WTC11 (cell line): Measurements from ENCODE around the gene HOXC4. TPM values are rescaled to one million over a fixed set of nuclear protein-coding genes. Genes with fewer than 3 reads are reported as not detected.
A peak's percentile ranks its signal among the peaks of the same experiment; 100 is the strongest.

Source experiments
- ATAC-seq: fragments of 200-7000 bp; cut with Tn5 transposase; 2 replicates; pipeline ENCODE4 v1.10.0; 2021; ENCODE audit warnings: mild to moderate bottlenecking, moderate library complexity
- CTCF ChIA-PET: fragments of 300-600 bp; sonication (Branson Sonifier 250); formaldehyde crosslinking; loops from one replicate; lab custom pipeline; 2021; ENCODE audit warnings: antibody characterized with exemption; lab: Charles Lee
- POLR2A ChIA-PET: fragments of 350-600 bp; sonication (Branson Sonifier 250); formaldehyde crosslinking; loops from one replicate; lab custom pipeline; 2021; ENCODE audit warnings: antibody characterized with exemption; lab: Charles Lee
- DNase-seq: peaks from one replicate; pipeline ENCODE4 v3.0.0; 2021; ENCODE audit warnings: low spot score
- H3K27ac Mint-ChIP-seq: 2 replicates; pipeline ENCODE4 v1.8.0; 2021; ENCODE audit warnings: mixed read lengths
- H3K27me3 Mint-ChIP-seq: 2 replicates; pipeline ENCODE4 v1.8.0; 2021; ENCODE audit warnings: low read depth, mild to moderate bottlenecking, moderate library complexity, mixed read lengths
- H3K36me3 Mint-ChIP-seq: 2 replicates; pipeline ENCODE4 v1.8.0; 2021; ENCODE audit warnings: mixed read lengths
- H3K4me1 Mint-ChIP-seq: 2 replicates; pipeline ENCODE4 v1.8.0; 2022; ENCODE audit warnings: mixed read lengths
- H3K4me3 Mint-ChIP-seq: 2 replicates; pipeline ENCODE4 v1.8.0; 2021; ENCODE audit warnings: mild to moderate bottlenecking, moderate library complexity, mixed read lengths
- H3K9me3 Mint-ChIP-seq: 2 replicates; pipeline ENCODE4 v1.8.0; 2021; ENCODE audit warnings: mixed read lengths
- FOXK1 ChIP-seq: sonication (generic); formaldehyde crosslinking; IDR thresholded peaks from 2 replicates; pipeline ENCODE4 v1.8.0; 2022; ENCODE audit warnings: mild to moderate bottlenecking, moderate library complexity, missing genetic modification reagents
- MXD4 ChIP-seq: fragments of 250-450 bp; sonication (Bioruptor Pico); IDR thresholded peaks from 2 replicates; pipeline ENCODE4 v1.8.0; 2021; ENCODE audit warnings: mild to moderate bottlenecking, moderate library complexity, borderline replicate concordance
- SMAD4 ChIP-seq: sonication (generic); formaldehyde crosslinking; IDR thresholded peaks from 2 replicates; pipeline ENCODE4 v1.8.0; 2022; ENCODE audit warnings: mild to moderate bottlenecking, missing genetic modification reagents
- TCF7 ChIP-seq: sonication (generic); formaldehyde crosslinking; IDR thresholded peaks from 2 replicates; pipeline ENCODE4 v1.8.0; 2022; ENCODE audit warnings: mild to moderate bottlenecking, low read depth, missing genetic modification reagents, moderate library complexity
- ZNF396 ChIP-seq: fragments of 250-450 bp; sonication (Bioruptor Pico); IDR thresholded peaks from 2 replicates; pipeline ENCODE4 v1.8.0; 2021; ENCODE audit warnings: mild to moderate bottlenecking, moderate library complexity, borderline replicate concordance
- ZNF416 ChIP-seq: fragments of 250-450 bp; sonication (Bioruptor Pico); IDR thresholded peaks from 2 replicates; pipeline ENCODE4 v1.9.0; 2021; ENCODE audit warnings: mild to moderate bottlenecking, inconsistent platforms
- total RNA-seq: library from RNA; stranded (reverse); gene quantifications from 3 replicates; pipeline ENCODE4 v1.2.3, GENCODE V29; 2021
- TF ChIP-seq, protein P1 (sequence below): sonication (generic); formaldehyde crosslinking; IDR thresholded peaks from 2 replicates; pipeline ENCODE4 v1.8.0; 2023; ENCODE audit warnings: missing genetic modification reagents, mild to moderate bottlenecking, borderline replicate concordance
- TF ChIP-seq, protein P2 (sequence below): fragments of 250-450 bp; sonication (Bioruptor Pico); IDR thresholded peaks from 2 replicates; pipeline ENCODE4 v1.9.0; 2021; ENCODE audit warnings: mild to moderate bottlenecking, borderline replicate concordance
- TF ChIP-seq, protein P3 (sequence below): sonication (generic); formaldehyde crosslinking; IDR thresholded peaks from 2 replicates; pipeline ENCODE4 v1.8.0; 2022; ENCODE audit warnings: mild to moderate bottlenecking, missing genetic modification reagents
- TF ChIP-seq, protein P4 (sequence below): fragments of 200-600 bp; IDR thresholded peaks from 2 replicates; pipeline ENCODE4 v1.8.0; 2022; ENCODE audit warnings: antibody characterized with exemption
- TF ChIP-seq, protein P5 (sequence below): sonication (generic); formaldehyde crosslinking; IDR thresholded peaks from 2 replicates; pipeline ENCODE4 v1.8.1; 2023; ENCODE audit warnings: mild to moderate bottlenecking, missing genetic modification reagents, moderate library complexity

The HOXC4 gene
- total RNA-seq, 1 experiment from 2014 or later, result 0.46 TPM

DNA sequence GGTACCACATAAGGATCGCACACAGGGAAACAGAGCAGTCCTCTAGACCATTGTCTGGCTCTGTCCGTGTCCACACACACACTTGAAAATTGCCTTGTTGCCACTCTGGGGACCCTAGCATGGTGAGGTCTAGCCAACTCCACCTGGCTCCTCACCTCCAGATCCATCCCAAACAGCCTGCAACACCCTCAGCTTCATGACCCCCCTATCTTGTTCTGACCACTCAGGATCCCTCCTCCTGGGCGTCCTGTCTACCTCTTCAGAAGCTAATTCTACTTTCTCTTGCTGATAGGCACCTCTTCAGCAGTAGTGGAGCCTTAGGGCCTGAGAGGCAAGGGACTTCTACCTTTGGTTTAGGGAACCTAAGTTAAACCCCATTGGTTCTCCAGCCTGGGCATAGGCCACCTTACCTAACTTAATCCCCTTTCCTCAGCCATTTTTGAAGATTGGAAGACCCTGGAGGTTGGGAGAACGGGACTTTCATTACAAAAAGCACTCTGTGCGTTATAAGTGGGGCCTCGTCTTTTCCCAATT lies 21.5 kb upstream of the HOXC4 start (continued):
- TF ChIP-seq, protein P1, sequence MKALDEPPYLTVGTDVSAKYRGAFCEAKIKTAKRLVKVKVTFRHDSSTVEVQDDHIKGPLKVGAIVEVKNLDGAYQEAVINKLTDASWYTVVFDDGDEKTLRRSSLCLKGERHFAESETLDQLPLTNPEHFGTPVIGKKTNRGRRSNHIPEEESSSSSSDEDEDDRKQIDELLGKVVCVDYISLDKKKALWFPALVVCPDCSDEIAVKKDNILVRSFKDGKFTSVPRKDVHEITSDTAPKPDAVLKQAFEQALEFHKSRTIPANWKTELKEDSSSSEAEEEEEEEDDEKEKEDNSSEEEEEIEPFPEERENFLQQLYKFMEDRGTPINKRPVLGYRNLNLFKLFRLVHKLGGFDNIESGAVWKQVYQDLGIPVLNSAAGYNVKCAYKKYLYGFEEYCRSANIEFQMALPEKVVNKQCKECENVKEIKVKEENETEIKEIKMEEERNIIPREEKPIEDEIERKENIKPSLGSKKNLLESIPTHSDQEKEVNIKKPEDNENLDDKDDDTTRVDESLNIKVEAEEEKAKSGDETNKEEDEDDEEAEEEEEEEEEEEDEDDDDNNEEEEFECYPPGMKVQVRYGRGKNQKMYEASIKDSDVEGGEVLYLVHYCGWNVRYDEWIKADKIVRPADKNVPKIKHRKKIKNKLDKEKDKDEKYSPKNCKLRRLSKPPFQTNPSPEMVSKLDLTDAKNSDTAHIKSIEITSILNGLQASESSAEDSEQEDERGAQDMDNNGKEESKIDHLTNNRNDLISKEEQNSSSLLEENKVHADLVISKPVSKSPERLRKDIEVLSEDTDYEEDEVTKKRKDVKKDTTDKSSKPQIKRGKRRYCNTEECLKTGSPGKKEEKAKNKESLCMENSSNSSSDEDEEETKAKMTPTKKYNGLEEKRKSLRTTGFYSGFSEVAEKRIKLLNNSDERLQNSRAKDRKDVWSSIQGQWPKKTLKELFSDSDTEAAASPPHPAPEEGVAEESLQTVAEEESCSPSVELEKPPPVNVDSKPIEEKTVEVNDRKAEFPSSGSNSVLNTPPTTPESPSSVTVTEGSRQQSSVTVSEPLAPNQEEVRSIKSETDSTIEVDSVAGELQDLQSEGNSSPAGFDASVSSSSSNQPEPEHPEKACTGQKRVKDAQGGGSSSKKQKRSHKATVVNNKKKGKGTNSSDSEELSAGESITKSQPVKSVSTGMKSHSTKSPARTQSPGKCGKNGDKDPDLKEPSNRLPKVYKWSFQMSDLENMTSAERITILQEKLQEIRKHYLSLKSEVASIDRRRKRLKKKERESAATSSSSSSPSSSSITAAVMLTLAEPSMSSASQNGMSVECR, result no peak
- TF ChIP-seq FOXK1 (CRISPR knock-in tag) (no peak), MXD4 (CRISPR knock-in tag) (no peak), ZNF396 (CRISPR knock-in tag) (no peak), SMAD4 (CRISPR knock-in tag) (no peak), ZNF416 (CRISPR knock-in tag) (no peak)
- TF ChIP-seq, protein P2, sequence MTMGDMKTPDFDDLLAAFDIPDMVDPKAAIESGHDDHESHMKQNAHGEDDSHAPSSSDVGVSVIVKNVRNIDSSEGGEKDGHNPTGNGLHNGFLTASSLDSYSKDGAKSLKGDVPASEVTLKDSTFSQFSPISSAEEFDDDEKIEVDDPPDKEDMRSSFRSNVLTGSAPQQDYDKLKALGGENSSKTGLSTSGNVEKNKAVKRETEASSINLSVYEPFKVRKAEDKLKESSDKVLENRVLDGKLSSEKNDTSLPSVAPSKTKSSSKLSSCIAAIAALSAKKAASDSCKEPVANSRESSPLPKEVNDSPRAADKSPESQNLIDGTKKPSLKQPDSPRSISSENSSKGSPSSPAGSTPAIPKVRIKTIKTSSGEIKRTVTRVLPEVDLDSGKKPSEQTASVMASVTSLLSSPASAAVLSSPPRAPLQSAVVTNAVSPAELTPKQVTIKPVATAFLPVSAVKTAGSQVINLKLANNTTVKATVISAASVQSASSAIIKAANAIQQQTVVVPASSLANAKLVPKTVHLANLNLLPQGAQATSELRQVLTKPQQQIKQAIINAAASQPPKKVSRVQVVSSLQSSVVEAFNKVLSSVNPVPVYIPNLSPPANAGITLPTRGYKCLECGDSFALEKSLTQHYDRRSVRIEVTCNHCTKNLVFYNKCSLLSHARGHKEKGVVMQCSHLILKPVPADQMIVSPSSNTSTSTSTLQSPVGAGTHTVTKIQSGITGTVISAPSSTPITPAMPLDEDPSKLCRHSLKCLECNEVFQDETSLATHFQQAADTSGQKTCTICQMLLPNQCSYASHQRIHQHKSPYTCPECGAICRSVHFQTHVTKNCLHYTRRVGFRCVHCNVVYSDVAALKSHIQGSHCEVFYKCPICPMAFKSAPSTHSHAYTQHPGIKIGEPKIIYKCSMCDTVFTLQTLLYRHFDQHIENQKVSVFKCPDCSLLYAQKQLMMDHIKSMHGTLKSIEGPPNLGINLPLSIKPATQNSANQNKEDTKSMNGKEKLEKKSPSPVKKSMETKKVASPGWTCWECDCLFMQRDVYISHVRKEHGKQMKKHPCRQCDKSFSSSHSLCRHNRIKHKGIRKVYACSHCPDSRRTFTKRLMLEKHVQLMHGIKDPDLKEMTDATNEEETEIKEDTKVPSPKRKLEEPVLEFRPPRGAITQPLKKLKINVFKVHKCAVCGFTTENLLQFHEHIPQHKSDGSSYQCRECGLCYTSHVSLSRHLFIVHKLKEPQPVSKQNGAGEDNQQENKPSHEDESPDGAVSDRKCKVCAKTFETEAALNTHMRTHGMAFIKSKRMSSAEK (CRISPR knock-in tag), result no peak

DNA sequence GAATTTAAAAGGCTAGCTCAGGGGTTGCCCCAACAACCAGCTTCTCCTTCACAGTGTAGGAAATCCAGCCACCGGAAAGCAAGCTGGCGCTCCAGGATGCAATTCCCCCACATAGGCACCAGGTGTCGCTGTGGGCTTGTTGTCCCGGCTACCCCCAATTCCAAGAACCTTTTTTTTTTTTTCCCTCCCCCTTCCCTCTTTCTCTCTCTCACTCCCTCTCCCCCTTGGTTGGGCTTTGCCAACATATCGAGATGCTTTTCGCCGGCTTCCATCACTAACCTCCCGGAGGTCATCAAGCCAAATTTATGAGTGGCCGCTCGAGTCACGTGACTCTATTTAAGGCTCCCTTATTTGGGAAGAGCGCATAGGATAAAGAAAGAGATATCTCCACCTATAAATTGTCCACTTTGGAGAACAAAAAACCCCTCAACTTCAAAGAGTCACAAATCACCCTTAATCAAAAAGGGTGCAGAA lies 21.0 kb upstream of the HOXC4 start, which contains the start of gene HOXC5:
Gene HOXC5 (plus strand): TSS at position 424 of the 474 bp plus-strand sequence. CDS start 73 bp downstream, outside the sequence.
- TF ChIP-seq, protein P3, sequence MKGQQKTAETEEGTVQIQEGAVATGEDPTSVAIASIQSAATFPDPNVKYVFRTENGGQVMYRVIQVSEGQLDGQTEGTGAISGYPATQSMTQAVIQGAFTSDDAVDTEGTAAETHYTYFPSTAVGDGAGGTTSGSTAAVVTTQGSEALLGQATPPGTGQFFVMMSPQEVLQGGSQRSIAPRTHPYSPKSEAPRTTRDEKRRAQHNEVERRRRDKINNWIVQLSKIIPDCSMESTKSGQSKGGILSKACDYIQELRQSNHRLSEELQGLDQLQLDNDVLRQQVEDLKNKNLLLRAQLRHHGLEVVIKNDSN (CRISPR knock-in tag), result peak; percentile 53; the same call in 1 of the 2 replicates
- TF ChIP-seq, protein P4, sequence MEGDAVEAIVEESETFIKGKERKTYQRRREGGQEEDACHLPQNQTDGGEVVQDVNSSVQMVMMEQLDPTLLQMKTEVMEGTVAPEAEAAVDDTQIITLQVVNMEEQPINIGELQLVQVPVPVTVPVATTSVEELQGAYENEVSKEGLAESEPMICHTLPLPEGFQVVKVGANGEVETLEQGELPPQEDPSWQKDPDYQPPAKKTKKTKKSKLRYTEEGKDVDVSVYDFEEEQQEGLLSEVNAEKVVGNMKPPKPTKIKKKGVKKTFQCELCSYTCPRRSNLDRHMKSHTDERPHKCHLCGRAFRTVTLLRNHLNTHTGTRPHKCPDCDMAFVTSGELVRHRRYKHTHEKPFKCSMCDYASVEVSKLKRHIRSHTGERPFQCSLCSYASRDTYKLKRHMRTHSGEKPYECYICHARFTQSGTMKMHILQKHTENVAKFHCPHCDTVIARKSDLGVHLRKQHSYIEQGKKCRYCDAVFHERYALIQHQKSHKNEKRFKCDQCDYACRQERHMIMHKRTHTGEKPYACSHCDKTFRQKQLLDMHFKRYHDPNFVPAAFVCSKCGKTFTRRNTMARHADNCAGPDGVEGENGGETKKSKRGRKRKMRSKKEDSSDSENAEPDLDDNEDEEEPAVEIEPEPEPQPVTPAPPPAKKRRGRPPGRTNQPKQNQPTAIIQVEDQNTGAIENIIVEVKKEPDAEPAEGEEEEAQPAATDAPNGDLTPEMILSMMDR, result peak; percentile 99
- TF ChIP-seq TCF7 (CRISPR knock-in tag), result no peak
- TF ChIP-seq, protein P5, sequence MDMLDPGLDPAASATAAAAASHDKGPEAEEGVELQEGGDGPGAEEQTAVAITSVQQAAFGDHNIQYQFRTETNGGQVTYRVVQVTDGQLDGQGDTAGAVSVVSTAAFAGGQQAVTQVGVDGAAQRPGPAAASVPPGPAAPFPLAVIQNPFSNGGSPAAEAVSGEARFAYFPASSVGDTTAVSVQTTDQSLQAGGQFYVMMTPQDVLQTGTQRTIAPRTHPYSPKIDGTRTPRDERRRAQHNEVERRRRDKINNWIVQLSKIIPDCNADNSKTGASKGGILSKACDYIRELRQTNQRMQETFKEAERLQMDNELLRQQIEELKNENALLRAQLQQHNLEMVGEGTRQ (CRISPR knock-in tag), result peak; percentile 50; the same call in 1 of the 2 replicates
- no peaks in the 10 kb centered on the region for H3K36me3 Mint-ChIP-seq
- H3K4me3 Mint-ChIP-seq, result peak within 1 kb of the TSS; percentile 47
- H3K9me3 Mint-ChIP-seq, result no peaks in the 10 kb centered on the region
- peaks cover 99% of the 10 kb centered on the region for H3K27me3 Mint-ChIP-seq
- ATAC-seq (peak; percentile 13), DNase-seq (peak; percentile 86)
- ChIA-PET POLR2A (interaction anchor here (0.7 to 0.9 kb wide), 5 partner anchors 15 to 305 kb away, joined by 3 to 7 read pairs (median 4); no protein-coding TSS in a partner anchor), CTCF (interaction anchor here (0.5 to 8.1 kb wide), 59 partner anchors 8 to 347 kb away, joined by 3 to 149 read pairs (median 6); partner anchors contain the start of genes HOXC10, HOXC13, HOXC4 and HOXC8)
- no peak within 1 kb of the TSS for H3K27ac Mint-ChIP-seq
- peaks cover 36% of the 10 kb centered on the region for H3K4me1 Mint-ChIP-seq
